ACHN (cell line): Measurements from ENCODE around the gene NFATC3.
A peak's percentile ranks its signal among the peaks of the same experiment; 100 is the strongest.

Experiments used
- DNase-seq: peaks from one replicate; pipeline ENCODE4 v3.0.0-alpha.2; 2015
- in situ Hi-C: cut with HindIII; loops from 2 replicates; pipeline ENCODE4 v1.10.0; 2017; ENCODE audit warnings: low sequenced_read_pairs, low pct_ligation_motif_present, low pct_unique_long_range_greater_than_20kb

NFATC3 gene

GRCh38 chr16:68202091-68202519 lies 116.9 kb downstream of the NFATC3 start:
- no peak for DNase-seq
- in situ Hi-C loops: loop anchor here (25.0 kb wide), 1 partner anchor 215 kb away; the partner anchor contains the start of genes DPEP2 and DPEP3

DNA sequence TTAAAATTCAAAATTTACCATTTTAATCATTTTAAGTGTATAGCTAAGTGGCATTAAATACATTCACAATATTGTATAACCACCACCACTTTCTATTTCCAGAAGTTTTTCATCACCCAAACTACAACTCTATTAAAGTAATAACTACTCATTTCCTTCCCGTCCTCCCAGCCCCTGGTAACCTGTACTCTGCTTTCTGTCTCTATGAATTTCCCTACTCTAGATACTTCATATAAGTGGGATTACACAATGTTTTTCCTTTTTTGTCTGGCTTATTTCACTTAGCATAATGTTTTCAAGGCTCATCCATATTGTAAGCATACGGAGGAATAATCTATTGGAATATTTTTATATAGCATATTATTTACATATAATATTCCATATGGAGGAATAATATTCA lies 121.1 kb downstream of the NFATC3 start:
- DNase-seq: no peak
- in situ Hi-C loops: loop anchor here (25.0 kb wide), 1 partner anchor 219 kb away; the partner anchor contains the start of genes DPEP2 and DPEP3

GRCh38 chr16:68214726-68215125 lies 129.6 kb downstream of the NFATC3 start:
- DNase-seq: no peak

DNA sequence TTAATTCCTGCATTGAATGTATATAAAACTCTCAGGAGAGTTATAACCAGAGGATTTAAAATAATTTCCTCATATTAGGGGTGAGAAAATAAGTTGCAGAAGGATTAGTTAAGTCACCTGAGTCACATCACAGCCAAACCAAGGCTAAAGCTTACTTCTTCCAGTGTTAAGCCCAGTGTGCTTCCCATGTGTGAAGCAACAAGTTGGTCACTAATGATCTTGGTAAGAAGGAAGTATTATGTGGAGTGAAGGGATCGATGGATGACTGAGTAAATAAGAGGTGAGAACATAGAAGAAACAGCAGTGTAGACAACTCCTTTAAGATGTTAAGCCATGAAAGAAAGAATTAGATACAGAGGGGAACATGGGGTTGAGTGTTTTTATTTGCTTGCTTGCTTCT lies 130.1 kb downstream of the NFATC3 start:
- no peak for DNase-seq
- in situ Hi-C loops: loop anchor here (25.0 kb wide), 1 partner anchor 228 kb away; the partner anchor contains the start of genes DPEP2 and DPEP3

More at GRCh38 chr16:68214726-68215125, 129.6 kb downstream of the NFATC3 start:
- in situ Hi-C loops: loop anchor here (25.0 kb wide), 1 partner anchor 227 kb away; the partner anchor contains the start of genes DPEP2 and DPEP3

DNA sequence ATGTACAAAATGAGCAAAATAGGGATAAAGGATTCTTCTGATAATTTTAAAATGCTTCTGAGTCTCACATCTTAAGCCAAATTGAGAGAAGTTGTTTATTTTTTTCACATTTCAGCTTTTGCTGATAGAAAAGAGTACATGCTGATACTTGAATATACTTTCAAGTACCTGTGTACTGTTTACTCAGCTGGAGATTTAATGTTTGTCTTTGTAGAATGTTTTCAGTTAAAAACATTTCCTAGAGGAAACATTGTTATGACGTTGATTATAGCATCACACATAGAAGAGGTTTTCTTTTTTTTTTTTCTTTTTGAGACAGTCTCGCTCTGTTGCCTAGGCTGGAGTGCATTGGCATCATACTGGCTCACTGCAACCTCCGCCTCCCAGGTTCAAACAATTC lies 131.1 kb downstream of the NFATC3 start:
- in situ Hi-C loops: loop anchor here (25.0 kb wide), 1 partner anchor 229 kb away; the partner anchor contains the start of genes DPEP2 and DPEP3
- DNase-seq: no peak

- no peak for DNase-seq
- in situ Hi-C loops: loop anchor here (25.0 kb wide), 1 partner anchor 230 kb away; the partner anchor contains the start of genes DPEP2 and DPEP3
These were observed 132.3 kb downstream of the NFATC3 start for GRCh38 chr16:68217506-68217905.

DNA sequence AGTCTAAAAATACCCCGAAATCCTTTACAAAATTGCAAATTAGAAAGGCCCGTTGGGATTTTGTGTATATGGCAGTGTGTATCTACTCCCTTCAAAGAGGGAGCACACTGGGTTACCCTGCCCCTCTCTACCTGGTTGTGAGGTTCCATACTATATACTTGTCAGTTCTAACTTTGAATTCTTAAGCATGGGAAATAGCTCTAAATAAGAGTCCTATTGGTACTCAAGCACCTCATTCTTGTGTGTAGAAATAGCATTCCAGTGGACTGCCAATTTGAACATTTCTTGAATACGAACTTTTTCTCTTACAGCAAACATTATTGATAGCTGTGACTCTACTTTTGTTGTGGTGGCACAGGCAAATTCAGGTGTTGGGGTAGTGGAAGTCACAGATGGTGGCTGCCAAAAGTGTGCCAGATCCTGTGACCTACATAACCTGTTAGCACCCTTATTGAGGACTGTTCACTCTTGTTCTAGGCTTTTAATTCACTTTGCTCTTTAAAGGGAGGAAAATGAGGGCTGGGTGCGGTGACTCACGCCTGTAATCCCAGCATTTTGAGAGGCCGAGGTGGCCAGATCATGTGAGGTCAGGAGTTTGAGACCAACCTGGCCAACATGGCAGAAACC lies 134.7 kb downstream of the NFATC3 start:
- DNase-seq: no peak
- in situ Hi-C loops: loop anchor here (25.0 kb wide), 1 partner anchor 233 kb away; the partner anchor contains the start of genes DPEP2 and DPEP3

GRCh38 chr16:68223072-68223471 lies 137.9 kb downstream of the NFATC3 start:
- in situ Hi-C loops: loop anchor here (25.0 kb wide), 1 partner anchor 236 kb away; the partner anchor contains the start of genes DPEP2 and DPEP3
- DNase-seq: no peak

DNA sequence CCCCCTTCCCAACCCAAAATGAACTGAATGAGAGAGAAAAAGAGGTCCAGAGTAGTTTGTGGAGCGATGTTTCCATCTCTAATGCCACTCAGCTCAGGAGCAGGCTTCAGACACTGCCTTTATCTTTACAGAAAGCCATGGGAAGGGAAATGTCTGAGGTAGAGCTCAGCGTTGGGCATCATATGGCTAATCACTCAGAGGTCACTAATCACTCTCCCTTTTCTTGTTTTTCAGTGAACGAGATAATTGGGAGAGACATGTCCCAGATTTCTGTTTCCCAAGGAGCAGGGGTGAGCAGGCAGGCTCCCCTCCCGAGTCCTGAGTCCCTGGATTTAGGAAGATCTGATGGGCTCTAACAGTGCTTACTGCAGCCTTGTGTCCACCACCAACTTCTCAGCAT lies 140.9 kb downstream of the NFATC3 start:
- no peak for DNase-seq
- in situ Hi-C loops: no loop called here

DNA sequence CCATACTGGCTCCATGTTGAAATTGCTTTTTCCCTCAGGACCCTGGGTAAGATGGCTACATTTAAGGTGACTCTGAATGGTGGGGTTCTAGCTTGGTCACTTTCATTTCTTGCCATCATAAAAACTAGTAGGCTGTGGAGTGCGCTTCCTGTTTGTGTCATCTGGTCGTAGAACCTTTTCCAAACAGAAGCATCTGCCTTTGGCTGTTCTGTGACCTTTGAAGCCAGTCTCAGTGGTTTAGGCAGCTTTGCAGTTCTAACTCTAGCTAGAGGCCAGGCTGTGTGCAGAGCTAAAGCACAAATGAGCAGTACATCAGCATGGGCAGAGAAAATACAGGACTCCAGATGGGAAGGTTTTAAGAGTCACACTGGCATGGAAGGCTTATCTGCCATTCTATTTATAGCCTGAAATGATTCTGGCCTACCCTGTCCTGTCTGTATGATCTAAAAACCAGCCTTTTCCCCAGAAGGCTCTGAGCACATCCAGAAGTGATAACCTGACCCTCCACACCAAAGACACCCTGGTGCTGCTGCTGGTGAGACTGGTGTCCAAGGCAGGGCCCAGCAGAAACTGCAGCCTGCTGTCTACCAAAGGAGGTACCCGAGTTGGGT lies 142.1 kb downstream of the NFATC3 start:
- in situ Hi-C loops: no loop called here
- DNase-seq: no peak

GRCh38 chr16:68227850-68228553 lies 142.8 kb downstream of the NFATC3 start:
- in situ Hi-C loops: no loop called here
- DNase-seq: no peak

- in situ Hi-C loops: no loop called here
- no peak for DNase-seq
These were observed 143.5 kb downstream of the NFATC3 start for GRCh38 chr16:68228652-68229051.

- peak; percentile 73 for DNase-seq
- in situ Hi-C loops: no loop called here
These were observed 144.4 kb downstream of the NFATC3 start for GRCh38 chr16:68229431-68230175.

DNA sequence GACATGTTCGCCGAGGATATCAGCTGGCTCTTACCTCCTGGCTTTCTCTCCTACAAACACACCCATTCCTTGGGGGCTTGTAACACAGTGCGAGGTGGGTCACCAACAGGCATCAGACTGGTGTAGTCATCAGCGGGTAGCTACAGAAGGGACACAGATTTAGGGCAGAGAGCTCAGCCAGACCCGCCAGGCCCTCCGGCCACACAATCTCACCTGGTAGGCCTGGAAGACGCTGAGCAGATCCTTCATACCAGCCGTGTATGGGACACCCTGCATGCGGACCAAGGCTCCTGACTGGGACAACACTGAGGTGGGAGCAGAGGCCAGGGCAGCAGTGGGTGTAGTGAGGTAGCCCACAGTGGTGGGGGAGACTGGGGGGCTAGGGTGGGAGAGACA lies 145.0 kb downstream of the NFATC3 start:
- in situ Hi-C loops: no loop called here
- no peak for DNase-seq

- in situ Hi-C loops: no loop called here
- no peak for DNase-seq
These were observed 145.8 kb downstream of the NFATC3 start for GRCh38 chr16:68230956-68231355.

DNA sequence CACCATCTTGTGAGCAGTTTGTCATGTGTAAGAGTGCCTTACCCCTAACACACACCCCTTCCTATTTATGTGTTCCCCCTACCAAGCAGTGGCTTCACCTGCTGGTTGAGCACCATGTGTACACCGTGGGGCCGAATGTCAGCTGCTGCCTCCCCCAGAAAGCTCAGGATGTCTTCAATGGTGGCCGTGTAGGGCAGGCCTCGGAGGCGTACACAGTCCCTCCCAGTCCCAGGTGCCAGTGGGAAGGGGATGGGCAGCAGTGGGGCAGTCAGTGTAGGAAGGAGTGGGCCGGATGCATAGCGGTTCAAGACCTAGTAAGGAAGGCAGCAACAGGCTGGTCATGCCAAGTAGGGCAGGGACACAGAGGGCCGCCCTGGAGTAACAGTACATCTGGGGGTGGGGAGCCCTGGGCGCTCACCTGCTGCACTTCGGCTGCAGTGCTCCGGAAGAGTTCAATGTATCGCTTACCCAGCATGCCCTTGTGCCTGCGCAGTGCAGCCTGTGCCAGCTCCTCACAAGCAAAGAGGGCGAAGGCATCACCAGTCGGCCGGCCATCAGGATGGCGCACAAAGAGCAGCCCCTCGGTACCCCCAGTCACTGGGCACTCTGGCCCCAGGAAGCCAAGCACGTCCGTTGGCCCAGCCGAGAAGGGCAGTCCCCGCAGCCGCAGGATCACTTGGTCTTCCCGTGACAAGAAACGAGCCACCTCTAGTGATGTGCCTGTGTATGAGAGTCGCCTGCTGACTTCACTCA lies 146.4 kb downstream of the NFATC3 start:
- DNase-seq: no peak
- in situ Hi-C loops: no loop called here

- in situ Hi-C loops: no loop called here
- DNase-seq: no peak
These were observed 147.2 kb downstream of the NFATC3 start for GRCh38 chr16:68232335-68232734.
